MM.1S (cell line): ENCODE data around the gene OLFML2B.

Experiments
- CTCF ChIP-seq: fragments of 300-600 bp; sonication (generic); IDR thresholded peaks from 2 replicates; pipeline ENCODE4 v1.5.1; 2016; ENCODE audit warnings: antibody characterized with exemption, low read length, mixed read lengths
- EZH2 ChIP-seq: fragments of 300-600 bp; sonication (generic); optimal IDR thresholded peaks from 2 replicates; pipeline ENCODE3; 2017; ENCODE audit warnings: low read depth, mild to moderate bottlenecking, antibody characterized with exemption, low read length, mixed read lengths

DNA sequence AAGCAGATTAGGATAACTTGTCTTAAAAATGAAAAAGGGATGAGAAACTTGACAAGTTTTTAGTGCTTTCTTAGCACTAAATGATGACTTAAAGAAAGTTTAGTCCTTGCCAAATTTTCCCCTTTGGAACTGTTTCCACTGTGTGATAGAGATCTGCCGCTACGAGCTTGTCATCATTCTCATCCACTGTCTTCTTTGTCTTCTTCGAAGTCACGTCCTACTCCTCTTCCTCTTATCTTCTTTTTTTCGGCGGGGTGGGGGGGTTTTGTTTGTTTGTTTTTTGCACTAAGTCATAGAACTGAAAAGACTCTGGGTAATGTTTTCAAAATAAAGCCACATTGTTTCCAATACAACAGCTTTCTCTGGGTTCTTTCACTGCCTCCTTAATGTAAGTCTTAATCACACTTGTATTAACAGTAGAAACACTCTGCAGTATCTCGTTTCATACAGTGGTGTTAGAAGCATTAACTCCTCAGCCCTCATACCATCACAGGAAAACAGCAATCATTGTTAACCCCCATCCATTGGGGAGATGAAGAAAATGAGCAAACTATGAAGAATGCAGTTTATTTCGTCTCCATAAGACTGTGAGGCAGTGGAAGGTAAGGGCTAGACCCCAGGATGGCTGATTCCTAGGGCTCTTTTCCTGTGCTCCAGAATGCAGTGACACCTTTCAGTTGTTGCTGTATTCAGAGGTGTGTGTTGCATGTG, 81.8 kb downstream of the OLFML2B start:
- no peak for TF ChIP-seq CTCF
- TF ChIP-seq EZH2 = no peak
